GM23338 (cell line): Measurements from ENCODE around the gene NANOS2.

Source experiments
- CTCF ChIP-seq, 2 experiments: fragments of 200-600 bp in 1 of 2; sonication (generic) in 1 of 2; conservative IDR thresholded peaks; 2 replicates each; pipeline versions ENCODE4 v1.5.1 to v1.6.1; 2016 to 2017; ENCODE audit warnings: antibody characterized with exemption in 2 of 2, low read depth in 2 of 2, mild to moderate bottlenecking in 2 of 2, moderate library complexity in 1 of 2
- POLR2AphosphoS5 ChIP-seq: IDR thresholded peaks from 2 replicates; pipeline ENCODE4 v1.6.1; 2016; ENCODE audit warnings: antibody characterized with exemption, low read depth
- STAT1 ChIP-seq: IDR thresholded peaks from one replicate; pipeline ENCODE4 v1.6.1; 2016; ENCODE audit warnings: antibody characterized with exemption; ENCODE audit not compliant: unreplicated experiment

- TF ChIP-seq CTCF (conservative IDR thresholded peaks at IDR 0.05; ENCODE audit: low read depth in 2 of 2) (no peak), POLR2AphosphoS5 (no peak), STAT1 (no peak)
Measured at GRCh38 chr19:45911291-45911690, 3.3 kb downstream of the NANOS2 start.
